ENCODE results near the gene TSPAN1.

DNA sequence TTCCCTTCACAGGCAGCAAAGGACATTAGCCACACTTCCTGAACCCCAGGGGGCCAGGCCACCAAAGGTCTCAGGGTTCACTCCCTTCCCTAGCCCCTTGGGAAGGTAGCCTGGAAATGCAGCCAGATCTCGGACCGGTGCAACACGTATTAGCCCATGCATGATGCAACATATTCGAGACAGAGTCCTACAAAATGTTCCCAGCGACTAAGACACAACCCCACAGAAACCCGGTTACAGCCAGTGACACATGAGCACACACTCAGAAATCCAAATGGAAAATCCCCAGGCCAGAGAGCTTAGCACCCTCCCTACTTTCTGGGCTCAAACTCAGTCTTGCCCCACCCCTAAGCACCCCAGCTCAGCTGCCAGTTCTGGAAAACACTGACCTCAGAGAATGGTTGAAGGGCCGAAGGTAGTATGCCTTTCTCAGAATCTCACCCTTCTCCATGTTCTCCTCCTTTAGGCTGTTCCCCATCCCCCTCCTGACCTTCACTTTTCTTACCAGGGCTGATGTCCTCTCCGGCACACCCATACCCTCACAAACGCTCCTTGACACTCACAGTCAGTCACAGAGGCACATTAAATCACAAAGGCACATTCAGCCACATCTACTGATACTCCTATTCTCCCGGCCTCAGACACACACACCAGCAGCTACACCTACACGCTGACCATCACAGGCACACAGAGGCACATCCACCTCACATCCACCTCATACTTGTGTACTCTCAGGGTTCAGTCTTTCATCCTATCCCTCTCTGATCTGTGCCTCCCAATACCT lies at the start of gene TSPAN1:
- TF ChIP-seq, protein P1, sequence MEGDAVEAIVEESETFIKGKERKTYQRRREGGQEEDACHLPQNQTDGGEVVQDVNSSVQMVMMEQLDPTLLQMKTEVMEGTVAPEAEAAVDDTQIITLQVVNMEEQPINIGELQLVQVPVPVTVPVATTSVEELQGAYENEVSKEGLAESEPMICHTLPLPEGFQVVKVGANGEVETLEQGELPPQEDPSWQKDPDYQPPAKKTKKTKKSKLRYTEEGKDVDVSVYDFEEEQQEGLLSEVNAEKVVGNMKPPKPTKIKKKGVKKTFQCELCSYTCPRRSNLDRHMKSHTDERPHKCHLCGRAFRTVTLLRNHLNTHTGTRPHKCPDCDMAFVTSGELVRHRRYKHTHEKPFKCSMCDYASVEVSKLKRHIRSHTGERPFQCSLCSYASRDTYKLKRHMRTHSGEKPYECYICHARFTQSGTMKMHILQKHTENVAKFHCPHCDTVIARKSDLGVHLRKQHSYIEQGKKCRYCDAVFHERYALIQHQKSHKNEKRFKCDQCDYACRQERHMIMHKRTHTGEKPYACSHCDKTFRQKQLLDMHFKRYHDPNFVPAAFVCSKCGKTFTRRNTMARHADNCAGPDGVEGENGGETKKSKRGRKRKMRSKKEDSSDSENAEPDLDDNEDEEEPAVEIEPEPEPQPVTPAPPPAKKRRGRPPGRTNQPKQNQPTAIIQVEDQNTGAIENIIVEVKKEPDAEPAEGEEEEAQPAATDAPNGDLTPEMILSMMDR (IDR thresholded peaks at IDR 0.05): no peak
- TF ChIP-seq POLR2A (IDR thresholded peaks at IDR 0.05): no peak

All from uterus (tissue), 2 donors.